Stimulated activated CD8-positive, alpha-beta memory T cell treated with anti-CD3 and anti-CD28 coated beads, Interleukin-4, amount 100 ng/mL, for 1 hour (primary cell): Measurements from ENCODE around the gene FNDC5.

Experiments used
- DNase-seq, 2 donors: peaks; one replicate each; pipeline ENCODE4 v3.0.0-alpha.2; 2020; ENCODE audit warnings: low read depth in 2 of 2, low spot score in 1 of 2

Gene FNDC5

DNA sequence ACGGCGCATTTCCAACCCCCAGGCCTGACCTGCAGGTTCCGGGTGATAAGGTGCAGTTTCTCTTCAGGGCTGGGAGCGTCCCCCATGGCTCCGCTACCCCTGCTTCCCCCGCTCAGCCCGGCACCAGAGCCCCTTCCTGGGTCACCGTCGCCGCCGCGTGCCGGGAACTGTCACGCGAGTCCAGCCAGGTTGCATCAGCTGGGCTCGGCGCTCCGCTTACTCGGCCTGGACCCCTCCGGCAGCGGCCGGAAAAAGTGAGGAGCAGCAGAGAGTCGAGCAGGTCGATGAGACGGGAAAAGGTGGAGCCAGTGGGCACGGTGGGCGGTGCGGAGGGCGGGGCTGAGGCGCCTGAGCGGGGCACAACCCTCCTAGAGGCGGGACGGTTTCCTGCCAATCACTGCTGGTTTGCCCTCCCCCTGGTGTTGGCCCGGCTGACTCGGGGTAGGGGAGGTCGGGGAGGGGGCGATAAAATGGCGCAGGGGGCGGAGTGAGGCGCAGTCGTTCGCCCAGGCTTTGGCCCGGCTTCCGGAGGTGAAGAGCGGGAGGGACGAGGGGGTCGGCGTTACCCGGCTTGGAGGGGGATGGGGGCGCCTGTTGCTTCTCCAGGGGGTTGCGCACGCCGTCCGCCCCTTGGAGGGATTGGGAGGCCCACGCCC is 53.4 kb downstream of the FNDC5 start, which contains the start of the genes S100PBP and YARS1:
TSS of gene S100PBP (plus strand) at position 495 of the 656 bp plus-strand sequence. CDS start 8,447 bp downstream, outside the sequence.
TSS of gene YARS1 (minus strand) at position 200 of the 656 bp plus-strand sequence. CDS start at position 86, 114 bp downstream.
- peak; percentile 99 to 100 for DNase-seq

DNA sequence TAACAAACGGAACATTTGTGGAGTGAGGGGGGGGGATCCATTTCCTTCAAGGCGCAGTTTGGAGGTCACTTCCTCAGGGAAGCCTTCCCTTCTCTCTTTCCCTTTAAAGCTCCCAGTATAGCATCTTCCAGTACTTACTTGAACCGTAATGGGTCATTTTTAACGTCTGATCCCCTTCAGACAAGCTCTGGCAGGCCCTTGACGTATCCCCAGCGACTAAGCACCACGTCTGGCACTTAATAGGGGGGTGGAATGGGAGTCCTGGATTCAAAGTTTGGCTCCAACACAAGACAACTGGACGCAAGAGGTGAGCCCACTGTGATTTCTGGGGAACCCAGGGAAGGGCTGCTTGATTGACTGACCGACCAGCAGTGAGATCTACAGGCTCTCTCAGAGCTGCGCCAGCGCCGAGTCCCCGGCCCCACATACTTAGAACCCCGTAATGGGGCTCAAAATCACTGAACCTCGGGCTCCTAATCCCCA is 54.0 kb downstream of the FNDC5 start:
- DNase-seq = no peak

DNA sequence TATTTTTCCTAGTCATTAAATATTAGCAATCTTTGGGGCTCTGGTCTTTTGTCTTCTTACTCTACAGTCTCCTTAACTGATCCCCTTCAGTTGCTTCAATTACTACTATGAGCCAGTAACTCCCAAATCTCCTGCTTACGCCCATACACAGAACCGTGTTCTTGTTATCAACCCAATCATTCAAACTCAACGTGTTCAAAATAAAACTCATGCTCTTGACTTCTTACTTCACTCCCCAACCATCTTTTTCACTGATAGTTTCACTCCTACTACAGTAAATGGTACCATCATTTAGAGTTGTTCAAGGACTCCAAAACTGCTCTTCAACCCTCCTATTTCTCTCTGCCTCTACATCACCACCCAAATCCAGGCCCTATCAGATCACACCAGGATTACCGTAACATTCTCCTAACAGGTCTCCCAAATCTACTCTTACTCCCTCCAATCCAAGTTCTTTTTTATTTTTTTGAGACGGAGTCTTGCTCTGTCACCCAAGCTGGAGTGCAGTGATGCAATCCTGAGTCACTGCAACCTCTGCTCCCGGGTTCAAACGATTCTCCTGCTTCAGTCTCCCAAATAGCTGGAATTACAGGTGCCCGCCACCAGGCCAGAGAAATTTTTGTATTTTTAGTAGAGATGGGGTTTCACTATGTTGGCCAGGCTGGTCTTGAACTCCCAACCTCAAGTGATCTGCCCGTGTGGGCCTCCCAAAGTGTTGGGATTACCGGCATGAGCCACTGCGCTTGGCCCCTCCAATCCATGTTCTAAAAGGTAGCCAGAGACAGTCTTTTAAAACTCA is 56.6 kb downstream of the FNDC5 start:
- no peak for DNase-seq
